Measurements from ENCODE around the gene TUFT1.

DNA sequence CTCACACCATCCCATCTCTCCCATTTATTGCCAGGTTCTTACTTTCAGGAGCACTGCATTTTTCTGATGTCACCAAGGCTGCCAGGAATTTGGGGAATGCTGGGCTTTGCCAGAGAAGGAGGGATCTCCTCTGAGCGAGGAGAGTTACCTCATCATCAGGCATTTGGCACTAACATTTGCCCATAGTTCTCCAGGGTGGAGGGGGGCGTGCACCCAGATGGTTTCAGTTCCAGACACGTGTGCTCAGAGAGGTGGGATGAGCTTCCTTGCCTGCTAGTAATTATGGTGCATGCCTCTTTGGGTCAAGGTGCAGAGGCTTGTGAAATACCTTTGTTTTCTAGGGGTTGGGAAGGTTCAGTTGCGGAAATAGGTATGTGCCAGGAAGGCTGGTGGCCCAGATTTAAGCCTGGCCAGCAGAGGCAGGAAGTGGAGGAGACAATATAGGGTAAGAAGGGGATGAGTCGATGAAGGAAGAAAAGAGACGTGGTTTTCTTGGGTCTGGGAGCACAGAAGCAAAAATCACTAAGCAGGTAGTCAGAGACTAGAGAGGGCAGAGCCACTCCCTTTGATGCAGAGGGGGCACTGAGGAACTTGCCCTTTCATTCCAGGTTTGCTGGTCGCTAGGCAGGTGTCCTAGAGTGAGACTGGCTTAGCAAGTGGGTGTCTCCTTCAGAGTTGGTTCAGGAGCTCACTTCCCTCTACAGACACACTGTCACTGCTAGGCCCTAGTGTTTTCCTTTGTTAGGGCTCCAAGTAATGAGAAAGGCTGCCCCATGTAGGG lies 7.2 kb downstream of the TUFT1 start:
- TF ChIP-seq, protein P1, sequence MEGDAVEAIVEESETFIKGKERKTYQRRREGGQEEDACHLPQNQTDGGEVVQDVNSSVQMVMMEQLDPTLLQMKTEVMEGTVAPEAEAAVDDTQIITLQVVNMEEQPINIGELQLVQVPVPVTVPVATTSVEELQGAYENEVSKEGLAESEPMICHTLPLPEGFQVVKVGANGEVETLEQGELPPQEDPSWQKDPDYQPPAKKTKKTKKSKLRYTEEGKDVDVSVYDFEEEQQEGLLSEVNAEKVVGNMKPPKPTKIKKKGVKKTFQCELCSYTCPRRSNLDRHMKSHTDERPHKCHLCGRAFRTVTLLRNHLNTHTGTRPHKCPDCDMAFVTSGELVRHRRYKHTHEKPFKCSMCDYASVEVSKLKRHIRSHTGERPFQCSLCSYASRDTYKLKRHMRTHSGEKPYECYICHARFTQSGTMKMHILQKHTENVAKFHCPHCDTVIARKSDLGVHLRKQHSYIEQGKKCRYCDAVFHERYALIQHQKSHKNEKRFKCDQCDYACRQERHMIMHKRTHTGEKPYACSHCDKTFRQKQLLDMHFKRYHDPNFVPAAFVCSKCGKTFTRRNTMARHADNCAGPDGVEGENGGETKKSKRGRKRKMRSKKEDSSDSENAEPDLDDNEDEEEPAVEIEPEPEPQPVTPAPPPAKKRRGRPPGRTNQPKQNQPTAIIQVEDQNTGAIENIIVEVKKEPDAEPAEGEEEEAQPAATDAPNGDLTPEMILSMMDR (IDR thresholded peaks at IDR 0.05; ENCODE audit: poor library complexity) = no peak
- TF ChIP-seq EZH2 (IDR thresholded peaks at IDR 0.05; ENCODE audit: borderline replicate concordance) = no peak
- TF ChIP-seq EZH2phosphoT487 (IDR thresholded peaks at IDR 0.05; ENCODE audit: low read depth, severe bottlenecking, unreplicated experiment) = no peak
